MM.1S (cell line): ENCODE results near the gene SLC4A3.

Source experiments
- DNase-seq: peaks from one replicate; pipeline ENCODE4 v3.0.0-alpha.2; 2015
- H2AFZ ChIP-seq: fragments of 300-600 bp; sonication (generic); 2 replicates; pipeline ENCODE4 v1.6.0; 2016; ENCODE audit warnings: antibody characterized with exemption, low read length
- H3F3A ChIP-seq: fragments of 300-600 bp; sonication (generic); 2 replicates; pipeline ENCODE4 v1.6.1; 2016; ENCODE audit warnings: mild to moderate bottlenecking, antibody characterized with exemption, low read length, moderate library complexity, mixed read lengths; ENCODE audit not compliant: insufficient read depth
- H3K27ac ChIP-seq: fragments of 300-600 bp; sonication (generic); 2 replicates; pipeline ENCODE4 v1.5.1; 2016; ENCODE audit warnings: mild to moderate bottlenecking, low read length
- H3K27me3 ChIP-seq: fragments of 300-600 bp; sonication (generic); replicated peaks from 2 replicates; pipeline ENCODE4 v1.6.0; 2016; ENCODE audit warnings: low read length; ENCODE audit not compliant: insufficient read depth
- H3K36me3 ChIP-seq: fragments of 300-600 bp; sonication (generic); replicated peaks from 2 replicates; pipeline ENCODE4 v1.6.1; 2016; ENCODE audit warnings: mild to moderate bottlenecking, low read length, mixed read lengths; ENCODE audit not compliant: insufficient read depth
- H3K4me1 ChIP-seq: fragments of 300-600 bp; sonication (generic); 2 replicates; pipeline ENCODE4 v1.6.1; 2016; ENCODE audit warnings: low read length, mixed read lengths
- H3K4me2 ChIP-seq: fragments of 300-600 bp; sonication (generic); 2 replicates; pipeline ENCODE4 v1.6.0; 2016; ENCODE audit warnings: low read depth, low read length
- H3K4me3 ChIP-seq: fragments of 300-600 bp; sonication (generic); 2 replicates; pipeline ENCODE4 v1.5.1; 2016; ENCODE audit warnings: low read length, mixed read lengths
- H3K79me2 ChIP-seq: fragments of 300-600 bp; sonication (generic); 2 replicates; pipeline ENCODE4 v1.6.1; 2016; ENCODE audit warnings: mixed run types, low read length, mixed read lengths
- H3K9ac ChIP-seq: fragments of 300-600 bp; sonication (generic); 2 replicates; pipeline ENCODE4 v1.6.1; 2016; ENCODE audit warnings: low read length, mixed read lengths
- H3K9me2 ChIP-seq: fragments of 300-600 bp; sonication (generic); replicated peaks from 2 replicates; pipeline ENCODE4 v1.6.1; 2016; ENCODE audit warnings: mild to moderate bottlenecking, low read length, mixed read lengths; ENCODE audit not compliant: insufficient read depth
- H3K9me3 ChIP-seq: fragments of 300-600 bp; sonication (generic); replicated peaks from 2 replicates; pipeline ENCODE4 v1.6.1; 2016; ENCODE audit warnings: mild to moderate bottlenecking, low read length, mixed read lengths; ENCODE audit not compliant: insufficient read depth
- H4K20me1 ChIP-seq: fragments of 300-600 bp; sonication (generic); 2 replicates; pipeline ENCODE4 v1.6.1; 2016; ENCODE audit warnings: mild to moderate bottlenecking, low read length, moderate library complexity, mixed read lengths; ENCODE audit not compliant: insufficient read depth
- CTCF ChIP-seq: fragments of 300-600 bp; sonication (generic); IDR thresholded peaks from 2 replicates; pipeline ENCODE4 v1.5.1; 2016; ENCODE audit warnings: antibody characterized with exemption, low read length, mixed read lengths
- EZH2 ChIP-seq: fragments of 300-600 bp; sonication (generic); optimal IDR thresholded peaks from 2 replicates; pipeline ENCODE3; 2017; ENCODE audit warnings: low read depth, mild to moderate bottlenecking, antibody characterized with exemption, low read length, mixed read lengths
- EZH2phosphoT487 ChIP-seq: fragments of 300-600 bp; sonication (generic); IDR thresholded peaks from 2 replicates; pipeline ENCODE4 v1.6.1; 2018; ENCODE audit warnings: antibody characterized with exemption, low read length

Gene SLC4A3, protein sequence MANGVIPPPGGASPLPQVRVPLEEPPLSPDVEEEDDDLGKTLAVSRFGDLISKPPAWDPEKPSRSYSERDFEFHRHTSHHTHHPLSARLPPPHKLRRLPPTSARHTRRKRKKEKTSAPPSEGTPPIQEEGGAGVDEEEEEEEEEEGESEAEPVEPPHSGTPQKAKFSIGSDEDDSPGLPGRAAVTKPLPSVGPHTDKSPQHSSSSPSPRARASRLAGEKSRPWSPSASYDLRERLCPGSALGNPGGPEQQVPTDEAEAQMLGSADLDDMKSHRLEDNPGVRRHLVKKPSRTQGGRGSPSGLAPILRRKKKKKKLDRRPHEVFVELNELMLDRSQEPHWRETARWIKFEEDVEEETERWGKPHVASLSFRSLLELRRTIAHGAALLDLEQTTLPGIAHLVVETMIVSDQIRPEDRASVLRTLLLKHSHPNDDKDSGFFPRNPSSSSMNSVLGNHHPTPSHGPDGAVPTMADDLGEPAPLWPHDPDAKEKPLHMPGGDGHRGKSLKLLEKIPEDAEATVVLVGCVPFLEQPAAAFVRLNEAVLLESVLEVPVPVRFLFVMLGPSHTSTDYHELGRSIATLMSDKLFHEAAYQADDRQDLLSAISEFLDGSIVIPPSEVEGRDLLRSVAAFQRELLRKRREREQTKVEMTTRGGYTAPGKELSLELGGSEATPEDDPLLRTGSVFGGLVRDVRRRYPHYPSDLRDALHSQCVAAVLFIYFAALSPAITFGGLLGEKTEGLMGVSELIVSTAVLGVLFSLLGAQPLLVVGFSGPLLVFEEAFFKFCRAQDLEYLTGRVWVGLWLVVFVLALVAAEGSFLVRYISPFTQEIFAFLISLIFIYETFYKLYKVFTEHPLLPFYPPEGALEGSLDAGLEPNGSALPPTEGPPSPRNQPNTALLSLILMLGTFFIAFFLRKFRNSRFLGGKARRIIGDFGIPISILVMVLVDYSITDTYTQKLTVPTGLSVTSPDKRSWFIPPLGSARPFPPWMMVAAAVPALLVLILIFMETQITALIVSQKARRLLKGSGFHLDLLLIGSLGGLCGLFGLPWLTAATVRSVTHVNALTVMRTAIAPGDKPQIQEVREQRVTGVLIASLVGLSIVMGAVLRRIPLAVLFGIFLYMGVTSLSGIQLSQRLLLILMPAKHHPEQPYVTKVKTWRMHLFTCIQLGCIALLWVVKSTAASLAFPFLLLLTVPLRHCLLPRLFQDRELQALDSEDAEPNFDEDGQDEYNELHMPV

GRCh38 chr2:219627103-219628100 is at the start of gene SLC4A3:
TSS of gene SLC4A3 (plus strand) at chr2:219627630. CDS start at chr2:219627993, 363 bp downstream.
- DNase-seq = peak; percentile 16
- Histone ChIP-seq H3K79me2 (no peaks in the 10 kb centered on the region), H3K9ac (no peak within 1 kb of the TSS), H3K27ac (no peak within 1 kb of the TSS), H3K9me3 (no peaks in the 10 kb centered on the region), H4K20me1 (no peaks in the 10 kb centered on the region), H3K27me3 (peaks cover 77% of the 10 kb centered on the region), H3K4me2 (peak within 1 kb of the TSS; percentile 54), H3F3A (no peaks in the 10 kb centered on the region), H3K9me2 (no peaks in the 10 kb centered on the region), H2AFZ (no peak within 1 kb of the TSS), H3K4me1 (no peaks in the 10 kb centered on the region), H3K36me3 (no peaks in the 10 kb centered on the region), H3K4me3 (peak within 1 kb of the TSS; percentile 37)
- TF ChIP-seq CTCF (no peak), EZH2 (no peak), EZH2phosphoT487 (no peak)

- Histone ChIP-seq H3K4me1 (no peaks in the 10 kb centered on the region), H3K36me3 (no peaks in the 10 kb centered on the region), H4K20me1 (no peaks in the 10 kb centered on the region), H3K4me3 (no peak overlapping the region), H3F3A (no peaks in the 10 kb centered on the region), H3K9me2 (no peaks in the 10 kb centered on the region), H3K9ac (no peak overlapping the region), H3K9me3 (no peaks in the 10 kb centered on the region), H3K27me3 (peaks cover 53% of the 10 kb centered on the region), H2AFZ (no peak overlapping the region), H3K27ac (no peak overlapping the region), H3K79me2 (no peaks in the 10 kb centered on the region), H3K4me2 (no peak overlapping the region)
- no peak for DNase-seq
- TF ChIP-seq CTCF = no peak
- TF ChIP-seq EZH2 = no peak
- no peak for TF ChIP-seq EZH2phosphoT487
These were observed 48.4 kb upstream of the SLC4A3 start for GRCh38 chr2:219578811-219579613.
